ENCODE data around the gene FBXO15.

The FBXO15 gene

GRCh38 chr18:74040459-74041332 lies 106.9 kb downstream of the FBXO15 start:
- no peak for TF ChIP-seq ARNTL (CRISPR knock-in tag; IDR thresholded peaks at IDR 0.05; ENCODE audit: borderline replicate concordance, low read depth)
- TF ChIP-seq OSR1 (CRISPR knock-in tag; IDR thresholded peaks at IDR 0.05): no peak
- no peak for TF ChIP-seq ZFP30 (CRISPR knock-in tag; IDR thresholded peaks at IDR 0.05)
- no peak for TF ChIP-seq CSRNP3 (CRISPR knock-in tag; IDR thresholded peaks at IDR 0.05)
- no peak for TF ChIP-seq ZNF8 (CRISPR knock-in tag; IDR thresholded peaks at IDR 0.05)
- TF ChIP-seq ESRRG (CRISPR knock-in tag; IDR thresholded peaks at IDR 0.05): no peak
- TF ChIP-seq ZNF70 (CRISPR knock-in tag; IDR thresholded peaks at IDR 0.05): no peak
- TF ChIP-seq ZC3H10 (CRISPR knock-in tag; IDR thresholded peaks at IDR 0.05): no peak
- TF ChIP-seq POU6F1 (CRISPR knock-in tag; IDR thresholded peaks at IDR 0.05; ENCODE audit: borderline replicate concordance, low read depth): no peak
- TF ChIP-seq TSHZ2 (CRISPR knock-in tag; IDR thresholded peaks at IDR 0.05): no peak
- no peak for TF ChIP-seq RARB (CRISPR knock-in tag; IDR thresholded peaks at IDR 0.05)
- no peak for TF ChIP-seq SNAI2 (CRISPR knock-in tag; IDR thresholded peaks at IDR 0.05)
- TF ChIP-seq CSDC2 (CRISPR knock-in tag; IDR thresholded peaks at IDR 0.05): no peak
- no peak for TF ChIP-seq ZFP3 (CRISPR knock-in tag; IDR thresholded peaks at IDR 0.05)
- TF ChIP-seq BACH2 (CRISPR knock-in tag; IDR thresholded peaks at IDR 0.05; ENCODE audit: borderline replicate concordance): no peak
- no peak for TF ChIP-seq TCF4 (CRISPR knock-in tag; IDR thresholded peaks at IDR 0.05; ENCODE audit: borderline replicate concordance)
- no peak for TF ChIP-seq PATZ1 (CRISPR knock-in tag; IDR thresholded peaks at IDR 0.05; ENCODE audit: borderline replicate concordance)
- TF ChIP-seq GLIS3 (CRISPR knock-in tag; IDR thresholded peaks at IDR 0.05): no peak
- peak; percentile 98 for ATAC-seq

GRCh38 chr18:74040008-74040407 lies 107.6 kb downstream of the FBXO15 start:
- ATAC-seq: no peak
- no peak for TF ChIP-seq RARB (CRISPR knock-in tag; IDR thresholded peaks at IDR 0.05)

- ATAC-seq: no peak
- TF ChIP-seq OSR1 (CRISPR knock-in tag; IDR thresholded peaks at IDR 0.05): no peak
- no peak for TF ChIP-seq ZC3H10 (CRISPR knock-in tag; IDR thresholded peaks at IDR 0.05)
- TF ChIP-seq ZFP3 (CRISPR knock-in tag; IDR thresholded peaks at IDR 0.05): no peak
- TF ChIP-seq TSHZ2 (CRISPR knock-in tag; IDR thresholded peaks at IDR 0.05): no peak
- TF ChIP-seq POU6F1 (CRISPR knock-in tag; IDR thresholded peaks at IDR 0.05; ENCODE audit: borderline replicate concordance, low read depth): no peak
- TF ChIP-seq ZNF70 (CRISPR knock-in tag; IDR thresholded peaks at IDR 0.05): no peak
- TF ChIP-seq TOX (CRISPR knock-in tag; IDR thresholded peaks at IDR 0.05; ENCODE audit: borderline replicate concordance): no peak
- TF ChIP-seq CREB5 (CRISPR knock-in tag; IDR thresholded peaks at IDR 0.05; ENCODE audit: low read depth): no peak
- no peak for TF ChIP-seq ESRRG (CRISPR knock-in tag; IDR thresholded peaks at IDR 0.05)
- TF ChIP-seq CSRNP3 (CRISPR knock-in tag; IDR thresholded peaks at IDR 0.05): no peak
- no peak for TF ChIP-seq GLIS3 (CRISPR knock-in tag; IDR thresholded peaks at IDR 0.05)
- TF ChIP-seq ARNTL (CRISPR knock-in tag; IDR thresholded peaks at IDR 0.05; ENCODE audit: borderline replicate concordance, low read depth): no peak
- TF ChIP-seq SNAI2 (CRISPR knock-in tag; IDR thresholded peaks at IDR 0.05): no peak
These were observed 118.5 kb downstream of the FBXO15 start for GRCh38 chr18:74029161-74029560.

Measured in SK-N-SH treated with all-trans-retinoic acid at 6 μM for 48 hours (cell line).